SK-N-SH (cell line): ENCODE results near the gene SLC41A3. TPM values are rescaled to one million over a fixed set of nuclear protein-coding genes. Genes with fewer than 3 reads are reported as not detected.
A peak's percentile ranks its signal among the peaks of the same experiment; 100 is the strongest.

Source experiments
- CTCF ChIA-PET: fragments of 300-600, 350-600 bp; formaldehyde crosslinking; extraction: SDS; loops from one replicate; lab custom pipeline; 2021; lab: Yijun Ruan, JAX
- POLR2A ChIA-PET: fragments of 350-600 bp; sonication (Branson Sonifier 250); formaldehyde crosslinking; extraction: SDS; loops from one replicate; lab custom pipeline; 2020; ENCODE audit warnings: antibody characterized with exemption, inconsistent platforms; lab: Yijun Ruan, JAX
- DNase-seq: peaks from one replicate; pipeline ENCODE4 v3.0.0; 2012
- H2AFZ ChIP-seq: fragments of 200-600 bp; sonication (generic); 2 replicates; pipeline ENCODE4 v1.8.1; 2016; ENCODE audit warnings: antibody characterized with exemption, mild to moderate bottlenecking, low read depth
- H3F3A ChIP-seq: fragments of 200-600 bp; sonication (generic); replicated peaks from 2 replicates; pipeline ENCODE3; 2016; ENCODE audit warnings: antibody characterized with exemption, mild to moderate bottlenecking; ENCODE audit not compliant: insufficient read depth
- H3K27ac ChIP-seq, 2 experiments: fragments of 200-500 bp in 1 of 2; fragments of 200-600 bp in 1 of 2; sonication (Bioruptor generic) in 1 of 2; sonication (generic), shearing (Covaris generic) in 1 of 2; 2 replicates each; pipeline versions ENCODE4 v1.5.1 to v1.6.1; 2014 to 2016; ENCODE audit warnings: low read depth in 2 of 2, inconsistent platforms in 1 of 2, low read length in 1 of 2, mild to moderate bottlenecking in 1 of 2, mixed read lengths in 1 of 2
- H3K27me3 ChIP-seq: fragments of 200-600 bp; sonication (generic), shearing (Covaris generic); 2 replicates; pipeline ENCODE4 v1.6.1; 2016; ENCODE audit warnings: mixed run types; ENCODE audit not compliant: insufficient read depth
- H3K36me3 ChIP-seq, 2 experiments: fragments of 200-500 bp in 1 of 2; fragments of 200-600 bp in 1 of 2; sonication (Bioruptor generic) in 1 of 2; sonication (generic) in 1 of 2; replicated peaks in 1 of 2; 2 replicates each; pipeline versions ENCODE3 to v1.5.1; 2014 to 2016; ENCODE audit warnings: low read length in 1 of 2, mild to moderate bottlenecking in 1 of 2; ENCODE audit not compliant: insufficient read depth in 2 of 2, control insufficient read depth in 1 of 2
- H3K4me1 ChIP-seq, 2 experiments: fragments of 200-500 bp in 1 of 2; fragments of 200-600 bp in 1 of 2; sonication (Bioruptor generic) in 1 of 2; sonication (generic), shearing (Covaris generic) in 1 of 2; 2 replicates each; pipeline versions ENCODE4 v1.5.1 to v1.6.1; 2014 to 2016; ENCODE audit warnings: low read depth in 1 of 2, low read length in 1 of 2, mixed run types in 1 of 2; ENCODE audit not compliant: insufficient read depth in 2 of 2, control insufficient read depth in 1 of 2
- H3K4me2 ChIP-seq: fragments of 200-600 bp; sonication (generic), shearing (Covaris generic); 2 replicates; pipeline ENCODE4 v1.6.1; 2017; ENCODE audit warnings: mixed run types
- H3K4me3 ChIP-seq, 2 experiments: fragments of 200-500 bp in 1 of 2; fragments of 200-600 bp in 1 of 2; sonication (Bioruptor generic) in 1 of 2; sonication (generic), shearing (Covaris generic) in 1 of 2; 2 replicates each; pipeline versions ENCODE4 v1.5.1 to v1.8.1; 2014 to 2016; ENCODE audit warnings: low read depth in 2 of 2, inconsistent platforms in 1 of 2, low read length in 1 of 2, mild to moderate bottlenecking in 1 of 2, mixed read lengths in 1 of 2, moderate library complexity in 1 of 2
- H3K79me2 ChIP-seq: fragments of 200-600 bp; sonication (generic); 2 replicates; pipeline ENCODE4 v1.8.1; 2017; ENCODE audit warnings: mild to moderate bottlenecking; ENCODE audit not compliant: insufficient read depth
- H3K9ac ChIP-seq: fragments of 200-600 bp; sonication (generic); 2 replicates; pipeline ENCODE4 v1.6.1; 2017; ENCODE audit warnings: mixed run types
- H3K9me2 ChIP-seq: fragments of 200-600 bp; sonication (generic); 2 replicates; pipeline ENCODE4 v1.6.1; 2017; ENCODE audit warnings: mixed run types
- H3K9me3 ChIP-seq: fragments of 200-600 bp; sonication (generic); 2 replicates; pipeline ENCODE4 v1.6.1; 2017; ENCODE audit warnings: mixed run types, mild to moderate bottlenecking, moderate library complexity
- H4K20me1 ChIP-seq: fragments of 200-600 bp; sonication (generic); 2 replicates; pipeline ENCODE4 v1.6.1; 2017; ENCODE audit warnings: mild to moderate bottlenecking, mixed run types; ENCODE audit not compliant: insufficient read depth
- ELF1 ChIP-seq: IDR thresholded peaks from 2 replicates; pipeline ENCODE4 v1.4.0; 2012
- FOXJ3 ChIP-seq: sonication (generic); formaldehyde crosslinking; IDR thresholded peaks from 2 replicates; pipeline ENCODE4 v1.5.1; 2020; ENCODE audit warnings: mild to moderate bottlenecking, missing genetic modification reagents
- GABPA ChIP-seq: IDR thresholded peaks from 2 replicates; pipeline ENCODE4 v1.4.0; 2012; ENCODE audit warnings: low read depth, mild to moderate bottlenecking
- MXI1 ChIP-seq: IDR thresholded peaks from 2 replicates; pipeline ENCODE4 v1.6.1; 2012; ENCODE audit warnings: mild to moderate bottlenecking, low read depth, low read length, improper control_type of control experiment
- NFIC ChIP-seq: IDR thresholded peaks from 2 replicates; pipeline ENCODE4 v1.4.0; 2012; ENCODE audit warnings: borderline replicate concordance
- POLR2AphosphoS5 ChIP-seq: IDR thresholded peaks from 2 replicates; pipeline ENCODE4 v1.6.1; 2012; ENCODE audit warnings: low read depth, low read length
- RAD21 ChIP-seq: IDR thresholded peaks from 2 replicates; pipeline ENCODE4 v1.6.1; 2012; ENCODE audit warnings: mild to moderate bottlenecking, low read length
- RCOR1 ChIP-seq: fragments of 150-350 bp; IDR thresholded peaks from 2 replicates; pipeline ENCODE4 v1.6.1; 2017; ENCODE audit warnings: antibody characterized with exemption, low read length
- REST ChIP-seq: IDR thresholded peaks from 2 replicates; pipeline ENCODE4 v1.6.1; 2012; ENCODE audit warnings: mild to moderate bottlenecking, low read depth, low read length, moderate library complexity
- RFX5 ChIP-seq: IDR thresholded peaks from 2 replicates; pipeline ENCODE4 v1.6.1; 2012; ENCODE audit warnings: mild to moderate bottlenecking, improper control_type of control experiment, low read length
- SIN3A ChIP-seq: IDR thresholded peaks from 2 replicates; pipeline ENCODE4 v1.6.1; 2012; ENCODE audit warnings: low read depth, mild to moderate bottlenecking, low read length, moderate library complexity, borderline replicate concordance
- SMC3 ChIP-seq: IDR thresholded peaks from 2 replicates; pipeline ENCODE4 v1.6.1; 2012; ENCODE audit warnings: low read depth, low read length, improper control_type of control experiment
- USF1 ChIP-seq: IDR thresholded peaks from 2 replicates; pipeline ENCODE4 v1.4.0; 2012; ENCODE audit warnings: low read depth, borderline replicate concordance
- USF2 ChIP-seq: fragments of 150-350 bp; IDR thresholded peaks from 2 replicates; pipeline ENCODE4 v1.6.1; 2017; ENCODE audit warnings: antibody characterized with exemption, low read length, low read depth, borderline replicate concordance
- WGBS: methylation state at CpG from one replicate; pipeline ENCODE4 v1.1.6; 2017; ENCODE audit warnings: low lambda C conversion rate; 5-methylcytosine and 5-hydroxymethylcytosine counted together
- polyA plus RNA-seq, 3 experiments: library from polyadenylated mRNA; depleted of rRNA; stranded (reverse); fragments of >200 nt; gene quantifications; 2 replicates each; pipeline ENCODE4 v1.2.3, GENCODE V29; 2012

Gene SLC41A3
- polyA plus RNA-seq, 1 of the 3 experiments (the other 2 are of a cell fraction): 53.4 TPM

- CTCF ChIA-PET: interaction anchor here (1.1 to 2.1 kb wide), 3 partner anchors 22 to 370 kb away, joined by 3 to 12 read pairs (median 6); no protein-coding TSS in a partner anchor
- 56% methylated on average over 5 of the region's 5 CpGs for WGBS
- POLR2A ChIA-PET: no interaction called here
- H3F3A ChIP-seq: no peaks in the 10 kb centered on the region
- no peaks in the 10 kb centered on the region for H3K9me3 ChIP-seq
- H3K27me3 ChIP-seq: no peaks in the 10 kb centered on the region
- no peak overlapping the region for H3K4me2 ChIP-seq
- H3K9ac ChIP-seq: no peak overlapping the region
- peak overlapping the region; percentile 13; the same call in 1 of the 2 replicates for H2AFZ ChIP-seq
- H3K27ac ChIP-seq: no peak overlapping the region; a peak in 1 of 4 replicates
- no peak for DNase-seq
- H3K9me2 ChIP-seq: no peaks in the 10 kb centered on the region
- peaks cover 0 to 17% of the 10 kb centered on the region in 2 experiments; a peak in 1 of 4 replicates for H3K4me1 ChIP-seq
- no peak overlapping the region for H3K4me3 ChIP-seq
- no peak for TF ChIP-seq GABPA
- TF ChIP-seq SIN3A: no peak
- TF ChIP-seq ELF1: no peak
- TF ChIP-seq USF1: no peak
- no peak for TF ChIP-seq USF2
- TF ChIP-seq REST: no peak
- TF ChIP-seq RAD21: no peak
- TF ChIP-seq RFX5: no peak
- no peak for TF ChIP-seq RCOR1
- TF ChIP-seq MXI1: no peak
- TF ChIP-seq FOXJ3: no peak
- no peak for TF ChIP-seq SMC3
- TF ChIP-seq NFIC: no peak
- no peak for TF ChIP-seq POLR2AphosphoS5
- H4K20me1 ChIP-seq: no peaks in the 10 kb centered on the region
- H3K79me2 ChIP-seq: no peaks in the 10 kb centered on the region
- no peaks in the 10 kb centered on the region for H3K36me3 ChIP-seq
These were observed 18.6 kb upstream of the SLC41A3 start for GRCh38 chr3:126102530-126102951.
